Activated CD8-positive, alpha-beta memory T cell treated with anti-CD3 and anti-CD28 coated beads for 24 hours (primary cell): ENCODE data around the gene QRSL1.
A peak's percentile ranks its signal among the peaks of the same experiment; 100 is the strongest.
"Not testable (repeated sequence)": the region's sequence is repeated elsewhere in the genome, so short reads cannot be mapped to it uniquely, and the experiment has no call there.

Experiments used
- DNase-seq: peaks from one replicate; pipeline ENCODE4 v3.0.0-alpha.2; 2020

Gene QRSL1

GRCh38 chr6:106629103-106629858 lies at the start of gene QRSL1, which contains the start of gene RTN4IP1:
QRSL1 (plus strand) TSS chr6:106629578; CDS start chr6:106629682, 104 bp downstream.
RTN4IP1 (minus strand) TSS chr6:106629498; CDS start chr6:106629021, 477 bp downstream.
- peak; percentile 91 for DNase-seq

GRCh38 chr6:106581468-106581867 lies 47.9 kb upstream of the QRSL1 start:
- DNase-seq = no peak

GRCh38 chr6:106586815-106587415 lies 42.5 kb upstream of the QRSL1 start:
- no peak for DNase-seq

GRCh38 chr6:106588937-106589336 lies 40.4 kb upstream of the QRSL1 start:
- DNase-seq = not testable (repeated sequence)

GRCh38 chr6:106591111-106591825 lies 38.1 kb upstream of the QRSL1 start:
- no peak for DNase-seq

GRCh38 chr6:106599440-106599839 lies 29.9 kb upstream of the QRSL1 start:
- DNase-seq = no peak

- no peak for DNase-seq
These were observed 29.0 kb upstream of the QRSL1 start for GRCh38 chr6:106600329-106600728.

- DNase-seq = no peak
These were observed 21.2 kb upstream of the QRSL1 start for GRCh38 chr6:106608080-106608668.

- DNase-seq = no peak
These were observed 19.7 kb upstream of the QRSL1 start for GRCh38 chr6:106609699-106610098.

GRCh38 chr6:106611030-106611429 lies 18.3 kb upstream of the QRSL1 start:
- no peak for DNase-seq

- DNase-seq = no peak
These were observed 16.5 kb upstream of the QRSL1 start for GRCh38 chr6:106612671-106613416.

- no peak for DNase-seq
These were observed 15.8 kb upstream of the QRSL1 start for GRCh38 chr6:106613590-106613989.

GRCh38 chr6:106614166-106614565 lies 15.2 kb upstream of the QRSL1 start:
- DNase-seq = no peak

GRCh38 chr6:106614592-106615257 lies 14.7 kb upstream of the QRSL1 start:
- DNase-seq = no peak

- no peak for DNase-seq
These were observed 12.1 kb upstream of the QRSL1 start for GRCh38 chr6:106617302-106617701.

- DNase-seq = no peak
These were observed 11.5 kb upstream of the QRSL1 start for GRCh38 chr6:106617857-106618256.

GRCh38 chr6:106618324-106618723 lies 11.1 kb upstream of the QRSL1 start:
- DNase-seq = no peak

GRCh38 chr6:106619223-106619622 lies 10.2 kb upstream of the QRSL1 start:
- no peak for DNase-seq

GRCh38 chr6:106620931-106621672 lies 8.3 kb upstream of the QRSL1 start:
- no peak for DNase-seq

GRCh38 chr6:106622412-106622811 lies 7.0 kb upstream of the QRSL1 start:
- DNase-seq = no peak

GRCh38 chr6:106623039-106623438 lies 6.3 kb upstream of the QRSL1 start:
- DNase-seq = no peak
